ENCODE data around the gene TAF7L.

- TF ChIP-seq POLR2A (IDR thresholded peaks at IDR 0.05) = no peak
- TF ChIP-seq, protein P1, sequence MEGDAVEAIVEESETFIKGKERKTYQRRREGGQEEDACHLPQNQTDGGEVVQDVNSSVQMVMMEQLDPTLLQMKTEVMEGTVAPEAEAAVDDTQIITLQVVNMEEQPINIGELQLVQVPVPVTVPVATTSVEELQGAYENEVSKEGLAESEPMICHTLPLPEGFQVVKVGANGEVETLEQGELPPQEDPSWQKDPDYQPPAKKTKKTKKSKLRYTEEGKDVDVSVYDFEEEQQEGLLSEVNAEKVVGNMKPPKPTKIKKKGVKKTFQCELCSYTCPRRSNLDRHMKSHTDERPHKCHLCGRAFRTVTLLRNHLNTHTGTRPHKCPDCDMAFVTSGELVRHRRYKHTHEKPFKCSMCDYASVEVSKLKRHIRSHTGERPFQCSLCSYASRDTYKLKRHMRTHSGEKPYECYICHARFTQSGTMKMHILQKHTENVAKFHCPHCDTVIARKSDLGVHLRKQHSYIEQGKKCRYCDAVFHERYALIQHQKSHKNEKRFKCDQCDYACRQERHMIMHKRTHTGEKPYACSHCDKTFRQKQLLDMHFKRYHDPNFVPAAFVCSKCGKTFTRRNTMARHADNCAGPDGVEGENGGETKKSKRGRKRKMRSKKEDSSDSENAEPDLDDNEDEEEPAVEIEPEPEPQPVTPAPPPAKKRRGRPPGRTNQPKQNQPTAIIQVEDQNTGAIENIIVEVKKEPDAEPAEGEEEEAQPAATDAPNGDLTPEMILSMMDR (IDR thresholded peaks at IDR 0.05) = no peak
These were observed 70.4 kb downstream of the TAF7L start for GRCh38 chrX:101220662-101221260.
